Right cardiac atrium (tissue), 5 donors: Measurements from ENCODE around the gene PLEKHM3. TPM values are rescaled to one million over a fixed set of nuclear protein-coding genes. Genes with fewer than 3 reads are reported as not detected.
A peak's percentile ranks its signal among the peaks of the same experiment; 100 is the strongest.

Source experiments
- ATAC-seq, 2 donors: fragments of 200-7000 bp; cut with Tn5 transposase; one replicate each; pipeline versions ENCODE4 v1.8.0 to v1.9.1; 2020; ENCODE audit warnings: moderate library complexity in 2 of 2, mild to moderate bottlenecking in 1 of 2
- DNase-seq, 3 donors: peaks; one replicate each; pipeline ENCODE4 v3.0.0-alpha.2; 2020
- H3K27ac ChIP-seq: one replicate; pipeline ENCODE4 v1.5.1; 2013; ENCODE audit warnings: mild to moderate bottlenecking, low read length, control low read depth, moderate library complexity
- H3K27me3 ChIP-seq: one replicate; pipeline ENCODE4 v1.6.1; 2013; ENCODE audit not compliant: control insufficient read depth, insufficient read depth
- H3K4me1 ChIP-seq: one replicate; pipeline ENCODE4 v1.6.1; 2013; ENCODE audit warnings: low read length; ENCODE audit not compliant: control insufficient read depth, insufficient read depth
- H3K4me3 ChIP-seq: one replicate; pipeline ENCODE4 v1.5.1; 2013; ENCODE audit warnings: low read length, control low read depth
- H3K9me3 ChIP-seq: one replicate; pipeline ENCODE4 v1.6.1; 2013; ENCODE audit warnings: low read length; ENCODE audit not compliant: control insufficient read depth
- WGBS: extraction: QIAGEN DNeasy Blood & Tissue Kit; methylation state at CpG from one replicate; pipeline ENCODE4 v1.1.7; 2013; 5-methylcytosine and 5-hydroxymethylcytosine counted together
- intact Hi-C, 4 donors: fragments of 100-400 bp; cut with DNase I; formaldehyde crosslinking; loops; one replicate each; pipeline versions ENCODE4 v1.11.0 to v1.14.0; 2022 to 2023
- polyA plus RNA-seq: library from polyadenylated mRNA; stranded (reverse); fragments of 200-250 nt; gene quantifications from one replicate; pipeline ENCODE4 v1.2.3, GENCODE V29; 2013
- total RNA-seq, 4 donors: library from RNA; stranded (reverse); fragmentation: NEBNext Ultra II Directional; extraction: Animal tissue kit (Norgen Biotek cat#: 25700); gene quantifications; one replicate each; pipeline ENCODE4 v1.2.1, GENCODE V29; 2021
- donor health status: healthy with polysubstance abuse.
- donor health status: DM: no; HTN: yes; CAD: no.
- donor health status: DM: no; HTN: no; CAD: no.
- donor health status: DM: no; HTN: yes; CAD: no; lungs with severe emphysema.
- donor health status: DM: yes; HTN: yes; CAD: no.

Gene PLEKHM3
- total and polyA plus RNA-seq, 5 donors: 6.8 to 14.7 (median 12.9) TPM

GRCh38 chr2:207969249-207969648, 56.1 kb downstream of the PLEKHM3 start:
- no peak for ATAC-seq
- intact Hi-C loops: no loop called here
- no peak overlapping the region for H3K27ac ChIP-seq
- no peak for DNase-seq
- 94% methylated on average over 2 of the region's 2 CpGs for WGBS
- H3K4me1 ChIP-seq: no peaks in the 10 kb centered on the region
- H3K9me3 ChIP-seq: no peaks in the 10 kb centered on the region
- H3K4me3 ChIP-seq: no peak overlapping the region
- no peaks in the 10 kb centered on the region for H3K27me3 ChIP-seq

GRCh38 chr2:207967121-207967520, 58.2 kb downstream of the PLEKHM3 start:
- 81% methylated on average over 3 of the region's 3 CpGs for WGBS
- H3K27me3 ChIP-seq: no peaks in the 10 kb centered on the region
- no peak overlapping the region for H3K4me3 ChIP-seq
- no peaks in the 10 kb centered on the region for H3K9me3 ChIP-seq
- H3K4me1 ChIP-seq: no peaks in the 10 kb centered on the region
- H3K27ac ChIP-seq: no peak overlapping the region
- ATAC-seq: no peak
- no peak for DNase-seq
- intact Hi-C loops: no loop called here

GRCh38 chr2:207960911-207961310, 64.4 kb downstream of the PLEKHM3 start:
- Histone ChIP-seq H3K9me3 (no peaks in the 10 kb centered on the region), H3K4me1 (no peaks in the 10 kb centered on the region), H3K4me3 (no peak overlapping the region), H3K27me3 (no peaks in the 10 kb centered on the region), H3K27ac (no peak overlapping the region)
- intact Hi-C loops: no loop called here
- 75% methylated on average over 1 of the region's 1 CpG for WGBS
- no peak for DNase-seq
- no peak for ATAC-seq

- H3K4me1 ChIP-seq: no peaks in the 10 kb centered on the region
- no peaks in the 10 kb centered on the region for H3K27me3 ChIP-seq
- intact Hi-C loops: no loop called here
- 33% methylated on average over 1 of the region's 1 CpG for WGBS
- DNase-seq: no peak
- no peak overlapping the region for H3K27ac ChIP-seq
- no peaks in the 10 kb centered on the region for H3K9me3 ChIP-seq
- no peak overlapping the region for H3K4me3 ChIP-seq
- ATAC-seq: no peak
These were observed 65.2 kb downstream of the PLEKHM3 start for GRCh38 chr2:207960090-207960489.

GRCh38 chr2:207956771-207957170, 68.6 kb downstream of the PLEKHM3 start:
- Histone ChIP-seq H3K4me3 (no peak overlapping the region), H3K9me3 (no peaks in the 10 kb centered on the region), H3K27me3 (no peaks in the 10 kb centered on the region), H3K27ac (no peak overlapping the region), H3K4me1 (peaks cover under 1% of the 10 kb centered on the region)
- ATAC-seq: no peak
- WGBS: 86% methylated on average over 3 of the region's 3 CpGs
- DNase-seq: no peak
- intact Hi-C loops: no loop called here

GRCh38 chr2:207955456-207955855, 69.9 kb downstream of the PLEKHM3 start:
- intact Hi-C loops: no loop called here
- Histone ChIP-seq H3K4me1 (peaks cover 4% of the 10 kb centered on the region), H3K9me3 (no peaks in the 10 kb centered on the region), H3K4me3 (no peak overlapping the region), H3K27ac (no peak overlapping the region), H3K27me3 (no peaks in the 10 kb centered on the region)
- 42% methylated on average over 1 of the region's 1 CpG for WGBS
- DNase-seq (no peak), ATAC-seq (no peak)

GRCh38 chr2:207953354-207953753, 72.0 kb downstream of the PLEKHM3 start:
- ATAC-seq (no peak), DNase-seq (no peak)
- Histone ChIP-seq H3K27me3 (no peaks in the 10 kb centered on the region), H3K4me1 (peaks cover 4% of the 10 kb centered on the region), H3K27ac (no peak overlapping the region), H3K9me3 (no peaks in the 10 kb centered on the region), H3K4me3 (no peak overlapping the region)
- intact Hi-C loops: no loop called here
- 94% methylated on average over 3 of the region's 3 CpGs for WGBS

- no peak overlapping the region for H3K27ac ChIP-seq
- H3K9me3 ChIP-seq: no peaks in the 10 kb centered on the region
- H3K4me1 ChIP-seq: peaks cover 4% of the 10 kb centered on the region
- DNase-seq (no peak), ATAC-seq (no peak)
- intact Hi-C loops: no loop called here
- no peak overlapping the region for H3K4me3 ChIP-seq
- no peaks in the 10 kb centered on the region for H3K27me3 ChIP-seq
- 96% methylated on average over 6 of the region's 6 CpGs for WGBS
These were observed 72.6 kb downstream of the PLEKHM3 start for GRCh38 chr2:207952564-207953345.

GRCh38 chr2:207951734-207952470, 73.4 kb downstream of the PLEKHM3 start:
- no peak for ATAC-seq
- Histone ChIP-seq H3K9me3 (no peaks in the 10 kb centered on the region), H3K4me3 (no peak overlapping the region), H3K27me3 (no peaks in the 10 kb centered on the region), H3K27ac (no peak overlapping the region), H3K4me1 (peaks cover 4% of the 10 kb centered on the region)
- 68% methylated on average over 5 of the region's 5 CpGs for WGBS
- intact Hi-C loops: no loop called here
- DNase-seq: no peak

GRCh38 chr2:207950761-207951114, 74.6 kb downstream of the PLEKHM3 start:
- Histone ChIP-seq H3K4me1 (peaks cover 4% of the 10 kb centered on the region), H3K9me3 (no peaks in the 10 kb centered on the region), H3K4me3 (no peak overlapping the region), H3K27me3 (no peaks in the 10 kb centered on the region), H3K27ac (no peak overlapping the region)
- intact Hi-C loops: no loop called here
- no peak for DNase-seq
- WGBS: 49% methylated on average over 2 of the region's 2 CpGs
- no peak for ATAC-seq

- ATAC-seq: peak in 1 of 2 donors; percentile 58
- no peak overlapping the region for H3K27ac ChIP-seq
- DNase-seq: no peak
- no peak overlapping the region for H3K4me3 ChIP-seq
- WGBS: 51% methylated on average over 8 of the region's 8 CpGs
- intact Hi-C loops: no loop called here
- no peaks in the 10 kb centered on the region for H3K27me3 ChIP-seq
- H3K9me3 ChIP-seq: no peaks in the 10 kb centered on the region
- H3K4me1 ChIP-seq: peaks cover 4% of the 10 kb centered on the region
These were observed 75.1 kb downstream of the PLEKHM3 start for GRCh38 chr2:207950063-207950760.
